ENCODE results near the gene SPP1.

DNA sequence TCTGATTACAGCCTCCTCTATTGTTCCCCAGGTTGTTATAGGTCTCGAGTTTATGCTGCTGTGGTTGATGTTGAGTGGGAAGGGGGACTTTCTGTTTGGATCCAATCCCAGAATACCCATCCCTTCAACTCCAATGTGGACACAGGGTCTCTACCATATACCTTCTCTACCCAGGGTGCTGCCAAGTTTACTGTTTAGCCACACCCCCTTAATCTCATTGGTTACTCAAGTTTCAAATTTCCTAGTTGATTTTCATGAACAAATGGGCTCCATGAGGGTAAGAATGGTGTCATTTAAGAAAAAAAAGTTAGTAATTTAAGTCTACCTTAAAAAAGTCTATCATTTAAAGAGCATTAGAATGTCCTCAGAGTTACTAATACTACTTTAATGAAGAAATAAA lies 3.6 kb upstream of the SPP1 start:
- TF ChIP-seq CTCF (conservative IDR thresholded peaks at IDR 0.05; ENCODE audit: low read depth, low read length) = no peak
- TF ChIP-seq EZH2 (IDR thresholded peaks at IDR 0.05; ENCODE audit: low read length, unreplicated experiment) = no peak
- TF ChIP-seq EZH2phosphoT487 (IDR thresholded peaks at IDR 0.05; ENCODE audit: borderline replicate concordance, low read length) = no peak
